T-helper 2 cell treated with Interferon-gamma antibody and Interleukin-4, amounts not matched to agents 5 μg/mL and 100 μg/mL, for 36 hours (primary cell): ENCODE results near the gene C1QB.

Source experiments
- DNase-seq: peaks from one replicate; pipeline ENCODE4 v3.0.0; 2021; ENCODE audit warnings: low spot score
- H3K27ac Mint-ChIP-seq: one replicate; pipeline ENCODE4 v1.8.0; 2021; ENCODE audit warnings: mild to moderate bottlenecking, mixed read lengths
- H3K27me3 Mint-ChIP-seq: one replicate; pipeline ENCODE4 v1.8.0; 2021; ENCODE audit warnings: low read depth, mixed read lengths
- H3K36me3 Mint-ChIP-seq: one replicate; pipeline ENCODE4 v1.8.0; 2021; ENCODE audit warnings: low read depth, mixed read lengths
- H3K4me1 Mint-ChIP-seq: one replicate; pipeline ENCODE4 v1.8.0; 2021; ENCODE audit warnings: low read depth, mixed read lengths
- H3K4me3 Mint-ChIP-seq: one replicate; pipeline ENCODE4 v1.8.0; 2022; ENCODE audit warnings: mild to moderate bottlenecking, moderate library complexity, mixed read lengths
- H3K9me3 Mint-ChIP-seq: one replicate; pipeline ENCODE4 v1.8.0; 2021; ENCODE audit warnings: mixed read lengths

C1QB gene

GRCh38 chr1:22683547-22683946, 30.5 kb downstream of the C1QB start:
- no peak for DNase-seq
- no peak overlapping the region for H3K4me3 Mint-ChIP-seq
- no peak overlapping the region for H3K27ac Mint-ChIP-seq
- no peaks in the 10 kb centered on the region for H3K36me3 Mint-ChIP-seq
- H3K27me3 Mint-ChIP-seq: peaks cover 2% of the 10 kb centered on the region
- no peaks in the 10 kb centered on the region for H3K9me3 Mint-ChIP-seq
- H3K4me1 Mint-ChIP-seq: no peaks in the 10 kb centered on the region

GRCh38 chr1:22685591-22686059, 32.6 kb downstream of the C1QB start:
- no peaks in the 10 kb centered on the region for H3K36me3 Mint-ChIP-seq
- no peaks in the 10 kb centered on the region for H3K9me3 Mint-ChIP-seq
- H3K27me3 Mint-ChIP-seq: peaks cover 2% of the 10 kb centered on the region
- H3K4me3 Mint-ChIP-seq: no peak overlapping the region
- H3K4me1 Mint-ChIP-seq: no peaks in the 10 kb centered on the region
- no peak for DNase-seq
- H3K27ac Mint-ChIP-seq: no peak overlapping the region

GRCh38 chr1:22687191-22687590, 34.2 kb downstream of the C1QB start:
- Mint-ChIP-seq H3K27me3 (peaks cover 2% of the 10 kb centered on the region), H3K4me1 (no peaks in the 10 kb centered on the region), H3K4me3 (no peak overlapping the region), H3K27ac (no peak overlapping the region), H3K9me3 (no peaks in the 10 kb centered on the region), H3K36me3 (no peaks in the 10 kb centered on the region)
- no peak for DNase-seq

GRCh38 chr1:22688466-22688865, 35.4 kb downstream of the C1QB start:
- Mint-ChIP-seq H3K36me3 (no peaks in the 10 kb centered on the region), H3K9me3 (no peaks in the 10 kb centered on the region), H3K4me1 (no peaks in the 10 kb centered on the region), H3K27ac (no peak overlapping the region), H3K27me3 (peaks cover 2% of the 10 kb centered on the region), H3K4me3 (no peak overlapping the region)
- no peak for DNase-seq

GRCh38 chr1:22689505-22689904, 36.5 kb downstream of the C1QB start:
- H3K4me1 Mint-ChIP-seq: no peaks in the 10 kb centered on the region
- no peak overlapping the region for H3K27ac Mint-ChIP-seq
- H3K36me3 Mint-ChIP-seq: no peaks in the 10 kb centered on the region
- DNase-seq: no peak
- H3K9me3 Mint-ChIP-seq: no peaks in the 10 kb centered on the region
- peaks cover 2% of the 10 kb centered on the region for H3K27me3 Mint-ChIP-seq
- H3K4me3 Mint-ChIP-seq: no peak overlapping the region

GRCh38 chr1:22691031-22691753, 38.2 kb downstream of the C1QB start:
- H3K27me3 Mint-ChIP-seq: no peaks in the 10 kb centered on the region
- DNase-seq: no peak
- no peaks in the 10 kb centered on the region for H3K9me3 Mint-ChIP-seq
- no peak overlapping the region for H3K4me3 Mint-ChIP-seq
- H3K27ac Mint-ChIP-seq: no peak overlapping the region
- H3K36me3 Mint-ChIP-seq: no peaks in the 10 kb centered on the region
- no peaks in the 10 kb centered on the region for H3K4me1 Mint-ChIP-seq

GRCh38 chr1:22694172-22694571, 41.1 kb downstream of the C1QB start:
- Mint-ChIP-seq H3K4me3 (no peak overlapping the region), H3K27me3 (no peaks in the 10 kb centered on the region), H3K4me1 (no peaks in the 10 kb centered on the region), H3K9me3 (no peaks in the 10 kb centered on the region), H3K27ac (no peak overlapping the region), H3K36me3 (no peaks in the 10 kb centered on the region)
- no peak for DNase-seq

GRCh38 chr1:22696610-22697009, 43.6 kb downstream of the C1QB start:
- Mint-ChIP-seq H3K4me3 (no peak overlapping the region), H3K9me3 (no peaks in the 10 kb centered on the region), H3K4me1 (no peaks in the 10 kb centered on the region), H3K36me3 (no peaks in the 10 kb centered on the region), H3K27ac (no peak overlapping the region), H3K27me3 (no peaks in the 10 kb centered on the region)
- DNase-seq: no peak

- no peak overlapping the region for H3K27ac Mint-ChIP-seq
- no peak overlapping the region for H3K4me3 Mint-ChIP-seq
- peaks cover 3% of the 10 kb centered on the region for H3K27me3 Mint-ChIP-seq
- no peaks in the 10 kb centered on the region for H3K4me1 Mint-ChIP-seq
- H3K36me3 Mint-ChIP-seq: no peaks in the 10 kb centered on the region
- no peaks in the 10 kb centered on the region for H3K9me3 Mint-ChIP-seq
- no peak for DNase-seq
Observed at GRCh38 chr1:22697980-22698379, 44.9 kb downstream of the C1QB start.

- DNase-seq: no peak
- Mint-ChIP-seq H3K4me1 (no peaks in the 10 kb centered on the region), H3K9me3 (no peaks in the 10 kb centered on the region), H3K36me3 (no peaks in the 10 kb centered on the region), H3K4me3 (no peak overlapping the region), H3K27me3 (peaks cover 5% of the 10 kb centered on the region), H3K27ac (no peak overlapping the region)
Observed at GRCh38 chr1:22699681-22700520, 46.9 kb downstream of the C1QB start.

GRCh38 chr1:22702296-22703085, 49.5 kb downstream of the C1QB start:
- H3K27me3 Mint-ChIP-seq: peaks cover 12% of the 10 kb centered on the region
- no peak for DNase-seq
- H3K27ac Mint-ChIP-seq: no peak overlapping the region
- no peaks in the 10 kb centered on the region for H3K9me3 Mint-ChIP-seq
- no peaks in the 10 kb centered on the region for H3K36me3 Mint-ChIP-seq
- H3K4me1 Mint-ChIP-seq: no peaks in the 10 kb centered on the region
- no peak overlapping the region for H3K4me3 Mint-ChIP-seq

- DNase-seq: peak; percentile 64
- Mint-ChIP-seq H3K4me1 (no peaks in the 10 kb centered on the region), H3K27ac (no peak overlapping the region), H3K27me3 (peaks cover 29% of the 10 kb centered on the region), H3K9me3 (no peaks in the 10 kb centered on the region), H3K36me3 (no peaks in the 10 kb centered on the region), H3K4me3 (no peak overlapping the region)
Observed at GRCh38 chr1:22704440-22705067, 51.5 kb downstream of the C1QB start.

- Mint-ChIP-seq H3K27ac (no peak overlapping the region), H3K9me3 (no peaks in the 10 kb centered on the region), H3K4me3 (no peak overlapping the region), H3K4me1 (no peaks in the 10 kb centered on the region), H3K36me3 (no peaks in the 10 kb centered on the region), H3K27me3 (peaks cover 32% of the 10 kb centered on the region)
- no peak for DNase-seq
Observed at GRCh38 chr1:22705586-22705985, 52.5 kb downstream of the C1QB start.
